GM19240 (cell line): Measurements from ENCODE around the gene SLC49A3.
"Not testable (repeated sequence)": the region's sequence is repeated elsewhere in the genome, so short reads cannot be mapped to it uniquely, and the experiment has no call there.

Source experiments
- DNase-seq: peaks from one replicate; pipeline ENCODE4 v3.0.0; 2011; ENCODE audit warnings: low spot score; ENCODE audit not compliant: insufficient read length

SLC49A3 gene

DNA sequence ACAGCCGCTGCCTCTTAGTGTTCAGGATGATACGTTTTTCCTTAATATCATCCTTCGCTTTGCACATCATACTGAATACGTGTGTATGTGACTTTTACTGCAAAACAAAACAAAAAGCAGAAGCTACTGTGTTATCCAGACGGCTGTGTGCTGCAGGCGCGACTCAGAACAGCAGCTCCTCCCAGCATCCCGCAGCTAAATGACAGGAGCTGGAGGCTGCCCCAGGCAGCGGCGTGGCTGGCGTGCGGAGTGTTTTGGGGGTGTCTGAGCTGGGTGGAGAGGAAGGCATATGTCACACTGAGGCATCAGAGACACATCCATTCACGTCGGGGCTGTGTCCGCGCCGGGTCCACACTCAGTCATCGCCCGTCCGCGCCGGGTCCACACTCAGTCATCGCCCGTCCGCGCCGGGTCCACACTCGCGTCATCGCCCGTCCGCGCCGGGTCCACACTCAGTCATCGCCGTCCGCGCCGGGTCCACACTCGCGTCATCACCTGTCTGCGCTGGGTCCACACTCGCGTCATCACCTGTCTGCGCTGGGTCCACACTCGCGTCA is 33.3 kb upstream of the SLC49A3 start:
- DNase-seq, result no peak

GRCh38 chr4:721261-722168 is 32.6 kb upstream of the SLC49A3 start:
- no peak for DNase-seq

GRCh38 chr4:720111-720860 is 31.3 kb upstream of the SLC49A3 start:
- DNase-seq, result no peak

GRCh38 chr4:718460-718859 is 29.5 kb upstream of the SLC49A3 start:
- DNase-seq, result no peak

- DNase-seq, result no peak
Observed at GRCh38 chr4:717601-718320, 28.8 kb upstream of the SLC49A3 start.

DNA sequence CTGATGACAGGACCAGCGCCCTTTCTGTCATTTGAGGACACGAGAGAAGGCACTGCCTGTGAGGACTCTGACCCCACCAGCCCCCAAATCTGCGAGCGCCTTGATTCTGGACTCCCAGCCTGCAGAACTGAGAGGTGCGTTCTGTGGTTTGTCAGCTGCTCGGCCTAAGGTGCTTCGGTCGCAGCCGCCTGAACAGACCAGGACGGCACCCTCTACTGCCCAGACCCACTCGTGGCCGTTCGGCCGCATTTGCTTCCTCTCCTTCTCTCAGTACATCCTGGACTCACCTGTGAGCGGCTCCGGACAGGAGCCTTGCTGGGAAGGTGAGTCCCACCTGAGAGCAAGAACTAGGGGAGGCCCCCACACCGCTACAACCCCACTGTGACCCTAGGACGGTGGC is 25.1 kb upstream of the SLC49A3 start:
- no peak for DNase-seq

- DNase-seq, result no peak
Observed at GRCh38 chr4:712916-713632, 24.1 kb upstream of the SLC49A3 start.

GRCh38 chr4:712093-712492 is 23.1 kb upstream of the SLC49A3 start:
- DNase-seq, result no peak

DNA sequence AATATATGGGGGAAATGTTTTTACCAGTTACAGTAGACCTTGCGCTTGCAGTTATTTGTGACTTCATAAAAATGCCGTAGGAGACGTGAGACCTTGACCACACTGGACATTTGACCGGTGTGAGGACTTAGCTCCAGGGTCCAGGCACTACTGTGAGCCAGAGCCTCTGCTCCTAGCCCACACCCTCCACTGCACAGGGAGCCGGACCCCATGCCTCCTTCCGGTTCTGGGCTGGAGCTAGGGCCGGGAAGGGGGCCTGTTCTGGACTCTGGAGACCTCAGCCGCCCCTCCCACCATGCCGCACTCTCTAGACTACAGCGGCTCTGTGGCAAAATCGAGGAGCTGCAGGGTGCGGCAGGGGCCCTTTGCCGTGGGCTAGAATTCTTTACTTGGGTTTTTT is 22.0 kb upstream of the SLC49A3 start:
- DNase-seq, result no peak

DNA sequence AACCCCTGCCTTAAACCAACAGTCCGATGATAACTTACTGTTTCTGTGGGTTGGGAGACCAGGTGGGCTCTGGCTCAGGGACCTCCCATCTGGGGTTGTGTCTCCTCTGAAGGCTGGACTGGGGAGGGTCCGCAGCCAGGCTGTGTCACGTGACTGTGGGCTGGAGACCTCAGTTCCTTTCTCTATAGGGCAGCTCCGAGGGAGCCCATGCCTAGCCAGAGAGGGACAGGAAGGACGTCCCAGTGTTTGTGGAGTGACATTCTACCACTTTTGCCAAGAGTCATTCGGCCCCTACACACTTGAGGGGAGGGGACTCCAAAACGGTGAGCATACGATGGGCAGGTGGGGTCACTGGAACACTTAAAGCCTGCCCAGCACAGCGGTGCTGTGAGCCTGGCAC is 21.2 kb upstream of the SLC49A3 start:
- DNase-seq, result no peak

- no peak for DNase-seq
Observed at GRCh38 chr4:709348-709747, 20.4 kb upstream of the SLC49A3 start.

DNA sequence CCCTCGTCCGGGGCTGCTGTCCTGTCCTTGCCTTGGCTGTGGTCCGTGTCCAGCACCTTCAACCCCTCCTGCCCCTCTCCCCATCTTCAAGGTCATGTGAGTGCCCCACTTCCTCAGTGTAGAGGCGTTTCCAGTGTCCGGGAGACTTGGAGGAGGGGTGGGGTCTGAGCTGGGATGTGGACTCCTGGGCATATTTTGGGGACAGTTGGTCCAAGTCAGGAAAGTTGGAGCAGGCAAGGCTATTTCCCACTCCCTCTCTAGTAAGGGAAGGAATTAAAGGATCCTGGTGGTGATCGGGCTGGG is 19.6 kb upstream of the SLC49A3 start:
- DNase-seq, result no peak

DNA sequence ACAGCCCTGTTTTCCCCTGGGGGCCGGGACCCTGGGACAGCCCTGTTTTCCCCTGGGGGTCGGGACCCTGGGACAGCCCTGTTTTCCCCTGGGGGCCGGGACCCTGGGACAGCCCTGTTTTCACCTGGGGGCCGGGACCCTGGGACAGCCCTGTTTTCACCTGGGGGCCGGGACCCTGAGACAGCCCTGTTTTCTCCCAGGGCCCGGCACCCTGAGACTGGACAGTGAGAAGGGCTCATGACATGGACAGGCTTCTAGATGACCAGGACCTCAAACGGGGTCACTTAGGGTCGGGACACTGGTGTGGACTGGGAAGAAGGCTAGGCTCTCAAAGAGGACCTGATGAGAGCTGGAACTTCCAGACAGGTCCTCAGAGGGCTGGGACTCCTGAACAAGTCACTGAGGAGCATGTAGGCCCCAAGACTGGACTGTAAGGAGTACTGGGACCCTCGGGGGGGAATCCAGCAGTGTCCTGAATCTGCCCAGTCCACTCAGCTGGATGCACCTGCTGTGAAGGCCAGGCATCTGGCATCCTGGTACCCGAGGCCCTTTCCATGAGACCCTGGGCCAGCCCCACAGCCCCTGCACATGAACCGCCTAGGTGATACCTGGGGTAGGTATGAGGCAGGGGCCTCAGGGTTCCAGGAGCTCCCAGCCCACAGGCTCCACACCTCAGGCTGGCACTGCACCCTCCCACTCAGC is 19.1 kb upstream of the SLC49A3 start:
- DNase-seq, result no peak

- no peak for DNase-seq
Observed at GRCh38 chr4:706834-707598, 18.1 kb upstream of the SLC49A3 start.

GRCh38 chr4:706083-706633 is 17.2 kb upstream of the SLC49A3 start:
- not testable (repeated sequence) for DNase-seq

DNA sequence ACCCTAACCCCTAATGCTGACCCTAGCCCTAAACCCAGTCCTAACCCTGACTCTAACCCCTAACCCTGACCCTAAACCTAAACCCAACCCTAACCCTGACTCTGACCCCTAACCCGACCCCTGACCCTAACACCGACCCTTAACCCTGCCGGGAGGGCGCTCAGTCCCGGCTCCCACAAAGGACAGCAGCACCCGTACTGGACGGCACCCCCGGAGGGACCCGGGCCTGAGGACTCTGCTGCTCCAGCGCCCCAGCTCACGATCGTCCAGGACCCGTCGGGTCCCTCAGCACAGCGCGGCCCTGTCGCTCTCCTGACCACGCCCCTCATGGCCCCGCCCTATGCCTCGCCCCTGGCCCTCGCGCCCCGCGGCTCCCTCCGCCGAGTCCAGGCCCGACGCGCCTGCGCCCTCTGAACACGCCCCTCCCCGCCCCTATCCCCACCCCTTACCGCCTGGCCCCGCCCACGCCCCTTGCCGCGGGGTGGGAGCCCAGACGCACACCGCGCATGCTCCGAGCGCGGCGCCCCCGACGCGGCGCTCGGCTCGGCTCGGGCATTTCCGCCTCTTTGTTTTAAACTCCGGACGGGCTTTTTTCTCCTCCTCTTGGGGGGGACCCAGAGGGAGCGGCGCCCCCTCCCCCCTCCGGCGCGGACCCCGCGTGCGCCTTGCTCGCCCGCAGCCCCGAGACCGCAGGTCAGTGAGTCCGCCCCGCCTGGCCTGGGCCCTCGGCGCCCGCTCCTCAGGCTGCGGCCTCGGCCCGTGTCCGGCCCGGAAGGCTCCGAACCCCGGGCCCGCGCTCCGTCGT is 16.5 kb upstream of the SLC49A3 start, which contains the start of gene PCGF3:
TSS of gene PCGF3 (plus strand) at position 555 of the 805 bp plus-strand sequence. CDS start 27,849 bp downstream, outside the sequence.
- peak; percentile 97 for DNase-seq

- no peak for DNase-seq
Observed at GRCh38 chr4:704971-705277, 16.0 kb upstream of the SLC49A3 start.

DNA sequence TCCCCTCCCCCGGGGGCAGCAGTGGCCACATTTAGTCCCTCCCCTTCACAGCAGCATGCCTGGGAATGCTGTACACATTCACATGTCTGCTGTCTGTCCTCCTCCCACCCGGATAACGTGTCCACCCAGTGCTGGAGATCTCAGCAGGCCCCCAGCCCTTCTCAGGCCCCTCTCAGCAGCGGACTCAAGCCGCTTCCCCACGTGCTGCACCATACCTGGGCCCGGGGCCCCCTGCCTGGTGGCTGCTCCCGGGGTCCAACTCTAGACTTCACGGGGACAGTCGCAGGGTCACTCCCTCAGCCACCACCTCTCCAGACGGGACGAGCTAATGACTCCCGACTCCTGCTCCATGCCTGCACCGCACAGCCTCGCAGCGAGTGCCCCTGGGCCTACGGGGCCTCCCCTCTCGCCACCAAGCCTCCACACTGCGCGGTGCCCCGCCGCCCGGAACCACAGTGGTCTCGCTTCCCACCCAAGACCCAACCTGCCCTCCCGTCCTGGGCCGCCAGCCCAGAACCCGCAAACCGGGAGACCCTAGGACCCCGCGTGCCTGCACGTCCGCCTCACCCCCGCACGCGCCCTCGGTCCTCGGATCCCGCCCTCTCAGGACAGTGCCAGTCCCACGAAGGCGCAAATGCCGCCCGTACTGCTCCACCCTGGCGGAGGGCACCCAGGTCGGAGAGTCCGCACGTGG is 15.4 kb upstream of the SLC49A3 start:
- no peak for DNase-seq
